PC-3 (cell line): ENCODE data around the gene CLPSL2. TPM values are rescaled to one million over a fixed set of nuclear protein-coding genes. Genes with fewer than 3 reads are reported as not detected.

Source experiments
- ATAC-seq: fragments of 200-7000 bp; cut with Tn5 transposase; 2 replicates; pipeline ENCODE4 v1.9.1; 2020; ENCODE audit warnings: mild to moderate bottlenecking, moderate library complexity
- BruUV-seq: library from RNA; stranded (reverse); fragments of 400-500 nt; replicated peaks from 2 replicates; lab custom pipeline; 2021; lab: Mats Ljungman, UMichigan
- CTCF ChIA-PET: fragments of 300-600 bp; sonication (Branson Sonifier 250); formaldehyde crosslinking; loops from one replicate; lab custom pipeline; 2022; ENCODE audit warnings: antibody characterized with exemption; lab: Charles Lee
- POLR2A ChIA-PET: fragments of 300-600 bp; sonication (Branson Sonifier 250); formaldehyde crosslinking; loops from one replicate; lab custom pipeline; 2022; ENCODE audit warnings: antibody characterized with exemption; ENCODE audit not compliant: unreplicated experiment; lab: Charles Lee
- DNase-seq: peaks from one replicate; pipeline ENCODE4 v3.0.0-alpha.2; 2015
- H2AFZ ChIP-seq: fragments of 300-600 bp; sonication (generic); 2 replicates; pipeline ENCODE4 v1.6.0; 2016; ENCODE audit warnings: antibody characterized with exemption, low read length
- H3F3A ChIP-seq: fragments of 300-600 bp; sonication (generic); one replicate; pipeline ENCODE4 v1.6.0; 2017; ENCODE audit warnings: antibody characterized with exemption, low read length, control low read depth, mild to moderate bottlenecking; ENCODE audit not compliant: unreplicated experiment
- H3K27ac ChIP-seq: fragments of 300-600 bp; sonication (generic); 2 replicates; pipeline ENCODE4 v1.5.1; 2016; ENCODE audit warnings: mild to moderate bottlenecking, low read length
- H3K27me3 ChIP-seq: fragments of 300-600 bp; sonication (generic); 2 replicates; pipeline ENCODE4 v1.6.1; 2016; ENCODE audit warnings: low read length, mixed read lengths
- H3K36me3 ChIP-seq: fragments of 300-600 bp; sonication (generic); 2 replicates; pipeline ENCODE4 v1.6.1; 2016; ENCODE audit warnings: low read depth, mixed run types, low read length, mixed read lengths
- H3K4me1 ChIP-seq: fragments of 300-600 bp; sonication (generic); 2 replicates; pipeline ENCODE4 v1.5.1; 2016; ENCODE audit warnings: low read length; ENCODE audit not compliant: insufficient read depth
- H3K4me2 ChIP-seq: fragments of 300-600 bp; sonication (generic); 2 replicates; pipeline ENCODE4 v1.6.0; 2016; ENCODE audit warnings: low read length
- H3K4me3 ChIP-seq: fragments of 300-600 bp; sonication (generic); 2 replicates; pipeline ENCODE4 v1.5.1; 2016; ENCODE audit warnings: mild to moderate bottlenecking, low read length, mixed read lengths
- H3K79me2 ChIP-seq: fragments of 300-600 bp; sonication (generic); 2 replicates; pipeline ENCODE4 v1.6.1; 2017; ENCODE audit warnings: low read length, mixed read lengths
- H3K9ac ChIP-seq: fragments of 300-600 bp; sonication (generic); 2 replicates; pipeline ENCODE4 v1.6.0; 2016; ENCODE audit warnings: mild to moderate bottlenecking, low read length
- H3K9me2 ChIP-seq: fragments of 300-600 bp; sonication (generic); replicated peaks from 2 replicates; pipeline ENCODE4 v1.6.1; 2016; ENCODE audit warnings: mixed run types, low read length, mixed read lengths
- H3K9me3 ChIP-seq: fragments of 300-600 bp; sonication (generic); 2 replicates; pipeline ENCODE4 v1.6.1; 2016; ENCODE audit warnings: low read length, mixed read lengths
- H4K20me1 ChIP-seq: fragments of 300-600 bp; sonication (generic); 2 replicates; pipeline ENCODE4 v1.6.1; 2016; ENCODE audit warnings: low read length, mixed read lengths
- EZH2 ChIP-seq: fragments of 300-600 bp; sonication (generic); IDR thresholded peaks from one replicate; pipeline ENCODE4 v1.6.1; 2017; ENCODE audit warnings: antibody characterized with exemption, mild to moderate bottlenecking, low read length; ENCODE audit not compliant: unreplicated experiment
- EZH2phosphoT487 ChIP-seq: fragments of 300-600 bp; sonication (generic); IDR thresholded peaks from 2 replicates; pipeline ENCODE4 v1.6.1; 2018; ENCODE audit warnings: mild to moderate bottlenecking, antibody characterized with exemption, low read length, borderline replicate concordance
- intact Hi-C: fragments of 100-400 bp; cut with micrococcal nuclease; formaldehyde crosslinking; loops from 2 replicates; pipeline ENCODE4 v1.9.0; 2023
- total RNA-seq: library from RNA; depleted of rRNA; stranded (reverse); fragments of >200 nt; gene quantifications from 2 replicates; pipeline ENCODE4 v1.2.3, GENCODE V29; 2014
- TF ChIP-seq, protein P1 (sequence below): fragments of 300-600 bp; sonication (generic); conservative IDR thresholded peaks from 2 replicates; pipeline ENCODE4 v1.5.1; 2017; ENCODE audit warnings: antibody characterized with exemption, low read depth, mild to moderate bottlenecking, low read length

Gene CLPSL2
- total RNA-seq, 1 experiment from 2014 or later, result not detected

DNA sequence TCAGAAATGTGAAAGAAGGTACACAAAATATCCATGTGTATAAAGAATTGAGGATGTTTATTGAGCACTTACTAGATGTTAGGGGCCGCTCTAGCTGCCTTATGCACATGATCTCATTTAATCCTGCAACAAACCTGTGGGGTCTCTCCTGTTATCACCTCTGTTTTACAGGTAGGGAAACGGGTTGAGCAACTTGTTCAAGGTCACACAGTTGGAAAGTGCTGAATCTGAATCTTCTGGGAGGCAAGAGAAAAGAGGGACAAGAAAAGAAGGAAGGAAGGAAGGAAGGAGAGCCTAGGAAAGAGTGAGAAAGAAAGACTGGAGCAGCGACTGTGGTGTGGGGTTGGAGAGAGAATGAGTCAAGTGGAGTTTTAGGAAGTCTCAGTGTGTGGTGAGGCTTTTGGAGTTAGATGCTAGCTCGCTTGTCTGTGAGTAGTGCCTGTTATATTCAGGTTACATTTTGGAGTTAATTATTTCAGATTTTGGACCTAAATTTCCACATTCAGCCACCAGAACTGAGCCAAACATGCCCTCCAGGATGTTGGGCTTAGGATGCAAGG is 12.1 kb downstream of the CLPSL2 start:
- POLR2A ChIA-PET, result no interaction called here
- Histone ChIP-seq H4K20me1 (no peaks in the 10 kb centered on the region), H3K79me2 (no peaks in the 10 kb centered on the region), H3K4me3 (no peak overlapping the region), H2AFZ (no peak overlapping the region), H3K9me3 (no peaks in the 10 kb centered on the region), H3K9ac (no peak overlapping the region), H3K4me1 (no peaks in the 10 kb centered on the region), H3K27me3 (peaks cover 35% of the 10 kb centered on the region), H3K4me2 (no peak overlapping the region), H3F3A (no peaks in the 10 kb centered on the region), H3K36me3 (no peaks in the 10 kb centered on the region), H3K27ac (no peak overlapping the region), H3K9me2 (no peaks in the 10 kb centered on the region)
- intact Hi-C loops, result no loop called here
- TF ChIP-seq EZH2, result no peak
- TF ChIP-seq, protein P1, sequence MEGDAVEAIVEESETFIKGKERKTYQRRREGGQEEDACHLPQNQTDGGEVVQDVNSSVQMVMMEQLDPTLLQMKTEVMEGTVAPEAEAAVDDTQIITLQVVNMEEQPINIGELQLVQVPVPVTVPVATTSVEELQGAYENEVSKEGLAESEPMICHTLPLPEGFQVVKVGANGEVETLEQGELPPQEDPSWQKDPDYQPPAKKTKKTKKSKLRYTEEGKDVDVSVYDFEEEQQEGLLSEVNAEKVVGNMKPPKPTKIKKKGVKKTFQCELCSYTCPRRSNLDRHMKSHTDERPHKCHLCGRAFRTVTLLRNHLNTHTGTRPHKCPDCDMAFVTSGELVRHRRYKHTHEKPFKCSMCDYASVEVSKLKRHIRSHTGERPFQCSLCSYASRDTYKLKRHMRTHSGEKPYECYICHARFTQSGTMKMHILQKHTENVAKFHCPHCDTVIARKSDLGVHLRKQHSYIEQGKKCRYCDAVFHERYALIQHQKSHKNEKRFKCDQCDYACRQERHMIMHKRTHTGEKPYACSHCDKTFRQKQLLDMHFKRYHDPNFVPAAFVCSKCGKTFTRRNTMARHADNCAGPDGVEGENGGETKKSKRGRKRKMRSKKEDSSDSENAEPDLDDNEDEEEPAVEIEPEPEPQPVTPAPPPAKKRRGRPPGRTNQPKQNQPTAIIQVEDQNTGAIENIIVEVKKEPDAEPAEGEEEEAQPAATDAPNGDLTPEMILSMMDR, result no peak
- no peak for TF ChIP-seq EZH2phosphoT487
- no TSS peak for BruUV-seq
- CTCF ChIA-PET, result no interaction called here
- ATAC-seq (no peak), DNase-seq (no peak)

DNA sequence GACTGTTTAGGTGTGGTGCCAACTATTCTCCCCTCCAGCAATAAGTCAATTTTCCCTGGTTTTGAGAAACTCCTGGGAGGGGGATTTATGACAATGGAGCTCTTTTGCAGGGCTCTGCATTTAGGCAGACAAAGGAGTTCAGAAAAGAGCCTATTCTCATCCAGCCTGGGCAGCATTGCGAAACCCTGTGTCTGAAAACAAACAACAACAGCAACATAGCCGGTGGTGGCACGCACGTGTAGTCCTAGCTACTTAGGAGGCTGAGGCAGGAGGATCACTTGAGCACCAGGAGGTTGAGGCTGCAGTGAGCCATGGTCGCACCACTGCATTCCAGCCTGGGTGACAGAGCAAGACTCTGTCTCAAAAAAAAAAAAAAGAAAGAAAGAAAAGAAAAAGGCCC is 14.3 kb downstream of the CLPSL2 start:
- Histone ChIP-seq H4K20me1 (no peaks in the 10 kb centered on the region), H2AFZ (no peak overlapping the region), H3K4me3 (no peak overlapping the region), H3K27ac (no peak overlapping the region), H3K27me3 (peaks cover 35% of the 10 kb centered on the region), H3K79me2 (no peaks in the 10 kb centered on the region), H3K4me2 (no peak overlapping the region), H3K4me1 (no peaks in the 10 kb centered on the region), H3F3A (no peaks in the 10 kb centered on the region), H3K36me3 (no peaks in the 10 kb centered on the region), H3K9me3 (no peaks in the 10 kb centered on the region), H3K9ac (no peak overlapping the region), H3K9me2 (no peaks in the 10 kb centered on the region)
- BruUV-seq, result no TSS peak
- ChIA-PET POLR2A (no interaction called here), CTCF (no interaction called here)
- TF ChIP-seq, protein P1, result no peak
- TF ChIP-seq EZH2phosphoT487 (no peak), EZH2 (no peak)
- intact Hi-C loops, result no loop called here
- no peak for DNase-seq
- ATAC-seq, result no peak

DNA sequence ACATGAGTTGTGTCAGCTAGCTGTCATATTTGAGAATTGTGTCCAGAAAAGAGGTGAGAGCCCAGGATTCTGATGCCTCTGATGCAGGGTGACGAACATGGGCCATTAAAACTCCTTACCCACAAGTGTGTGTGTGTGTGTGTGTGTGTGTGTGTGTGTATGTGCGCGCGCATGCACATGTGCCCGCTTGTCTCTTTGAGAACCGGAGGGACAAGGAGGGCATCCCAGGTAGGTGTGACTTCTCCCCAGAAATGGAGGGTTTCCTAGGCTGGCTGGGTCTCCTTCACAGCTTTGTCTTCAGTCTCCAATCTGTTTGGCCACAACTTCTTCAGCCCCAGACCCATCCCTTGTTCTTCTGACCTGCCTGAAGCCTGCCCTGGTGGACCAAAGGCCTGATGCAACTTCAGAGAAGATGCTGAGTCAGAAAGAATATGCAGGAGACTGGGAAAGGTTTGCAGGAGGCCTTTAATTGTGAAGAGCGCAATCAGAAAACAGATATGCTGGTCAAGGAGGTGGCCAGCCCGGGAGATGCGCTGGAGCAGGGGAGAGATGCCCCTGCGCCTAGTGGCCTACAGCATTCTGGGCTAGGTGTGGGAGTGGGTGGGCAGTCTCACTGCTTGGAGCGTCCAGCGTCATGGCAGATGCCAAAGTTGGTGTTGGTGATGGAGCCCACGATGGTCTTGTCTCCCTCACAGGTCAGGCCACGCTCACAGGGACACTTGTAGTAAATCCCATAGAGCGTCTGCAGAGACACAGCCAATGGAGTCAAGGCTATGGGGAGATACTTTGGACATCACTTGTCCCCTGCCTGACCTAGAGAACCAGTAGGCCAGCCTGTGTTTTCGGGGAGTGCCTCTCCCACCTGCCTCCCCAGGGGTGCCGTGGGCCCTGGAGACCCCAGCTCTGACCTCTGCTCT is 18.4 kb downstream of the CLPSL2 start:
- CTCF ChIA-PET, result no interaction called here
- intact Hi-C loops, result no loop called here

More for the DNA sequence above, 18.4 kb downstream of the CLPSL2 start:
- Histone ChIP-seq H3K27ac (no peak overlapping the region), H3K4me3 (no peak overlapping the region), H4K20me1 (no peaks in the 10 kb centered on the region), H3K9me3 (no peaks in the 10 kb centered on the region), H3K27me3 (peaks cover 4% of the 10 kb centered on the region; the same call in 1 of the 2 replicates), H3K4me1 (no peaks in the 10 kb centered on the region), H3K4me2 (no peak overlapping the region), H3K79me2 (no peaks in the 10 kb centered on the region), H2AFZ (no peak overlapping the region), H3F3A (no peaks in the 10 kb centered on the region), H3K9ac (no peak overlapping the region), H3K9me2 (no peaks in the 10 kb centered on the region), H3K36me3 (no peaks in the 10 kb centered on the region)
- TF ChIP-seq, protein P1, result no peak
- TF ChIP-seq EZH2, result no peak
- TF ChIP-seq EZH2phosphoT487, result no peak
- POLR2A ChIA-PET, result no interaction called here
- no TSS peak for BruUV-seq
- ATAC-seq (no peak), DNase-seq (no peak)
